ENCODE data around the gene FHOD1. TPM values are rescaled to one million over a fixed set of nuclear protein-coding genes. Genes with fewer than 3 reads are reported as not detected.

Gene FHOD1
- total RNA-seq, 1 donor from 2014 or later = 2.6 TPM

- Histone ChIP-seq H3K36me3 (ENCODE audit: control insufficient read depth, insufficient read depth, low read length) (peaks cover 32% of the 10 kb centered on the region), H3K4me3 (ENCODE audit: low read depth, low read length) (no peak overlapping the region), H3K27me3 (ENCODE audit: control insufficient read depth, insufficient read depth, low read length) (no peaks in the 10 kb centered on the region)
- DNase-seq (ENCODE audit: low read depth) = no peak
- no peak for TF ChIP-seq CTCF (IDR thresholded peaks at IDR 0.05; ENCODE audit: insufficient read depth, low read length, severe bottlenecking)
- no peak for FAIRE-seq
Measured at GRCh38 chr16:67235816-67236562, 11.3 kb downstream of the FHOD1 start.

- H3K36me3 ChIP-seq (ENCODE audit: control insufficient read depth, insufficient read depth, low read length) = peaks cover 40% of the 10 kb centered on the region
- FAIRE-seq = no peak
- H3K4me3 ChIP-seq (ENCODE audit: low read depth, low read length) = no peak overlapping the region
- DNase-seq (ENCODE audit: low read depth) = no peak
- TF ChIP-seq CTCF (IDR thresholded peaks at IDR 0.05; ENCODE audit: insufficient read depth, low read length, severe bottlenecking) = no peak
- no peaks in the 10 kb centered on the region for H3K27me3 ChIP-seq (ENCODE audit: control insufficient read depth, insufficient read depth, low read length)
Measured at GRCh38 chr16:67234180-67234597, 13.1 kb downstream of the FHOD1 start.

- DNase-seq (ENCODE audit: low read depth) (no peak), FAIRE-seq (no peak)
- TF ChIP-seq CTCF (IDR thresholded peaks at IDR 0.05; ENCODE audit: insufficient read depth, low read length, severe bottlenecking) = no peak
- Histone ChIP-seq H3K36me3 (ENCODE audit: control insufficient read depth, insufficient read depth, low read length) (peaks cover 41% of the 10 kb centered on the region), H3K27me3 (ENCODE audit: control insufficient read depth, insufficient read depth, low read length) (no peaks in the 10 kb centered on the region), H3K4me3 (ENCODE audit: low read depth, low read length) (no peak overlapping the region)
Measured at GRCh38 chr16:67233596-67233995, 13.7 kb downstream of the FHOD1 start.

- Histone ChIP-seq H3K27me3 (ENCODE audit: control insufficient read depth, insufficient read depth, low read length) (no peaks in the 10 kb centered on the region), H3K36me3 (ENCODE audit: control insufficient read depth, insufficient read depth, low read length) (peaks cover 27% of the 10 kb centered on the region)
Measured at GRCh38 chr16:67230809-67231660, 16.2 kb downstream of the FHOD1 start.

More at GRCh38 chr16:67230809-67231660, 16.2 kb downstream of the FHOD1 start:
- no peak for TF ChIP-seq CTCF (IDR thresholded peaks at IDR 0.05; ENCODE audit: insufficient read depth, low read length, severe bottlenecking)
- FAIRE-seq (no peak), DNase-seq (ENCODE audit: low read depth) (no peak)
- no peak overlapping the region for H3K4me3 ChIP-seq (ENCODE audit: low read depth, low read length)
